GM12878 (cell line): ENCODE data around the gene KAT2B. TPM values are rescaled to one million over a fixed set of nuclear protein-coding genes. Genes with fewer than 3 reads are reported as not detected.

ENCODE experiments used
- ASH2L ChIP-seq: fragments of 300-600, 200-600 bp; sonication (generic); IDR thresholded peaks from 2 replicates; pipeline ENCODE4 v1.6.1; 2017; ENCODE audit warnings: low read depth, mild to moderate bottlenecking, borderline replicate concordance
- ATF7 ChIP-seq: fragments of 450-650 bp; IDR thresholded peaks from 2 replicates; pipeline ENCODE4 v1.6.1; 2016; ENCODE audit warnings: low read depth, mild to moderate bottlenecking
- BHLHE40 ChIP-seq, 2 experiments: fragments of 450-650 bp in 1 of 2; IDR thresholded peaks; 2 replicates each; pipeline ENCODE4 v1.6.1; 2011 to 2017; ENCODE audit warnings: low read depth in 2 of 2, borderline replicate concordance in 1 of 2, improper control_type of control experiment in 1 of 2, low read length in 1 of 2, mild to moderate bottlenecking in 1 of 2
- CEBPB ChIP-seq, 2 experiments: fragments of 150-350 bp in 1 of 2; IDR thresholded peaks; 2 replicates each; pipeline ENCODE4 v1.6.1; 2012 to 2014; ENCODE audit warnings: low read depth in 2 of 2, low read length in 2 of 2, borderline replicate concordance in 1 of 2, inconsistent platforms in 1 of 2
- CHD2 ChIP-seq: IDR thresholded peaks from 2 replicates; pipeline ENCODE4 v1.6.1; 2011; ENCODE audit warnings: low read depth, low read length, improper control_type of control experiment, borderline replicate concordance
- CREM ChIP-seq: IDR thresholded peaks from 2 replicates; pipeline ENCODE4 v1.6.1; 2014; ENCODE audit warnings: antibody characterized with exemption, low read depth
- DPF2 ChIP-seq: fragments of 450-650 bp; IDR thresholded peaks from 2 replicates; pipeline ENCODE4 v1.6.1; 2017; ENCODE audit warnings: mild to moderate bottlenecking
- EED ChIP-seq: sonication (generic); IDR thresholded peaks from 2 replicates; pipeline ENCODE4 v1.6.1; 2016; ENCODE audit warnings: antibody characterized with exemption, low read depth
- EP300 ChIP-seq, 2 experiments: fragments of 150-350 bp in 1 of 2; IDR thresholded peaks; 2 replicates each; pipeline ENCODE4 v1.6.1; 2011 to 2012; ENCODE audit warnings: low read depth in 2 of 2, low read length in 2 of 2, borderline replicate concordance in 1 of 2, improper control_type of control experiment in 1 of 2, inconsistent platforms in 1 of 2; ENCODE audit not compliant: control insufficient read depth in 1 of 2
- GABPA ChIP-seq: IDR thresholded peaks from 2 replicates; pipeline ENCODE4 v1.6.1; 2014; ENCODE audit warnings: antibody characterized with exemption, low read depth, mild to moderate bottlenecking, inconsistent platforms
- HDGF ChIP-seq: fragments of 450-650 bp; IDR thresholded peaks from 2 replicates; pipeline ENCODE4 v1.6.1; 2016; ENCODE audit warnings: antibody characterized with exemption
- IRF4 ChIP-seq: IDR thresholded peaks from 2 replicates; pipeline ENCODE4 v1.6.1; 2011; ENCODE audit warnings: low read depth, low read length
- JUNB ChIP-seq: IDR thresholded peaks from 2 replicates; pipeline ENCODE4 v1.6.1; 2016; ENCODE audit warnings: antibody characterized with exemption, mild to moderate bottlenecking
- MEF2B ChIP-seq: fragments of 450-650 bp; IDR thresholded peaks from 2 replicates; pipeline ENCODE4 v1.6.1; 2018; ENCODE audit warnings: mild to moderate bottlenecking, moderate library complexity; ENCODE audit not compliant: partially characterized antibody, poor library complexity, severe bottlenecking
- NBN ChIP-seq: fragments of 450-650 bp; IDR thresholded peaks from 2 replicates; pipeline ENCODE4 v1.6.1; 2016
- PAX8 ChIP-seq: fragments of 450-650 bp; IDR thresholded peaks from 2 replicates; pipeline ENCODE4 v1.6.1; 2017; ENCODE audit warnings: mild to moderate bottlenecking, moderate library complexity
- RAD51 ChIP-seq: fragments of 450-650 bp; IDR thresholded peaks from 2 replicates; pipeline ENCODE4 v1.6.1; 2016; ENCODE audit warnings: moderate library complexity, mild to moderate bottlenecking, inconsistent platforms
- SIX5 ChIP-seq: IDR thresholded peaks from 2 replicates; pipeline ENCODE4 v1.6.1; 2011; ENCODE audit warnings: mild to moderate bottlenecking, low read depth, low read length, moderate library complexity; ENCODE audit not compliant: severe bottlenecking
- SMAD1 ChIP-seq: fragments of 450-650 bp; IDR thresholded peaks from 2 replicates; pipeline ENCODE4 v1.6.1; 2018; ENCODE audit warnings: mild to moderate bottlenecking, low read depth; ENCODE audit not compliant: partially characterized antibody
- SMC3 ChIP-seq: IDR thresholded peaks from 2 replicates; pipeline ENCODE4 v1.6.1; 2011; ENCODE audit warnings: low read length, improper control_type of control experiment, borderline replicate concordance
- SP1 ChIP-seq: IDR thresholded peaks from one replicate; pipeline ENCODE4 v1.6.1; 2011; ENCODE audit warnings: low read depth, low read length
- STAT3 ChIP-seq: IDR thresholded peaks from 2 replicates; pipeline ENCODE4 v1.6.1; 2011; ENCODE audit warnings: low read depth, low read length, improper control_type of control experiment
- TCF12 ChIP-seq: IDR thresholded peaks from 2 replicates; pipeline ENCODE4 v1.6.1; 2011; ENCODE audit warnings: low read depth, mild to moderate bottlenecking, low read length
- YY1 ChIP-seq: IDR thresholded peaks from 2 replicates; pipeline ENCODE4 v1.6.1; 2011; ENCODE audit warnings: low read depth, mild to moderate bottlenecking, low read length
- ZSCAN29 ChIP-seq: fragments of 450-650 bp; IDR thresholded peaks from 2 replicates; pipeline ENCODE4 v1.6.1; 2017; ENCODE audit warnings: mild to moderate bottlenecking, moderate library complexity
- polyA plus RNA-seq, 11 experiments: library from polyadenylated mRNA; depleted of rRNA in 4 of 11; unstranded in 6 of 11; stranded (reverse) in 5 of 11; fragments of >200 nt; fragmentation: Nextera tagmentation in 4 of 11; fragmentation: Illumina TruSeq in 1 of 11; extraction: Ambion mirVana in 4 of 11; extraction: Trizol in 1 of 11; gene quantifications; 1 replicate in 1 of 11; 2 replicates in 10 of 11; pipeline versions ENCODE4 v1.2.1 to v1.2.3, GENCODE V29; 2011 to 2016; ENCODE audit warnings: inconsistent platforms in 2 of 11, missing spikeins in 2 of 11, low read depth in 1 of 11
- total RNA-seq, 4 experiments: library from RNA; depleted of rRNA in 3 of 4; stranded (reverse); fragments of >200 nt in 3 of 4; fragmentation: Illumina TruSeq in 1 of 4; extraction: Trizol in 1 of 4; gene quantifications; 2 replicates each; pipeline versions ENCODE4 v1.2.1 to v1.2.3, GENCODE V29; 2013 to 2021
- TF ChIP-seq, protein P1 (sequence below): fragments of 450-650 bp; IDR thresholded peaks from 2 replicates; pipeline ENCODE4 v1.6.1; 2017; ENCODE audit warnings: low read depth, mild to moderate bottlenecking, moderate library complexity
- TF ChIP-seq, protein P2 (sequence below): fragments of 150-350 bp; IDR thresholded peaks from 2 replicates; pipeline ENCODE4 v1.6.1; 2016; ENCODE audit warnings: low read depth, low read length

KAT2B gene
- total and polyA plus RNA-seq, 10 of the 15 experiments (the other 5 are each of a cell fraction or from before 2014, with no cell fraction given) = 2.9 to 15.2 (median 10.2) TPM

DNA sequence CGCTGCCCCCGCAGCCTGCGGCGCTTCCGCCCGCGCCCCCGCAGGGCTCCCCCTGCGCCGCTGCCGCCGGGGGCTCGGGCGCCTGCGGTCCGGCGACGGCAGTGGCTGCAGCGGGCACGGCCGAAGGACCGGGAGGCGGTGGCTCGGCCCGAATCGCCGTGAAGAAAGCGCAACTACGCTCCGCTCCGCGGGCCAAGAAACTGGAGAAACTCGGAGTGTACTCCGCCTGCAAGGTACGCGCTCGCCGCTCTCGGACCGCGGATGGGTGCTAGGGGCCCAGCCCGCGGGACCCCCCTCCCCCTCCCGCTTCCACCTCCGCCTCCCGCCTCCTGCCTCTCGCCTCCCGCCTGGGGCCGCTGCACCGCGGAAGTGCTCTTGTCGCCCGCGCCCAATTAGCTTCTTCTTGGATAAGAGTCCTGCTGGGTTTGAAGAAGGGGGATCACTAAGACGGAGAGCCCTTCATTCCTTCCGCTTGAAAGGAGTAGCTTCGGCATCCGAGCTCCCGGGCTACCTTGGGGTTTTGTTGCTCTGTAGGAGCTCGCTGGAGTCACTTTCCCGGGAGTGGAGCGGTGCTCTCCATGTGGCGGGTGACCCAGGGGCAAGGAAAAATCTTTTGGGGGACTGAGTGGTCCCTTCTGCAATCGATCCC, 426 bp downstream of the KAT2B start (continued):
- no peak for TF ChIP-seq EP300 (IDR thresholded peaks at IDR 0.05; ENCODE audit: borderline replicate concordance in 1 of 2, control insufficient read depth in 1 of 2, low read depth in 2 of 2, low read length in 2 of 2)
- TF ChIP-seq, protein P1, sequence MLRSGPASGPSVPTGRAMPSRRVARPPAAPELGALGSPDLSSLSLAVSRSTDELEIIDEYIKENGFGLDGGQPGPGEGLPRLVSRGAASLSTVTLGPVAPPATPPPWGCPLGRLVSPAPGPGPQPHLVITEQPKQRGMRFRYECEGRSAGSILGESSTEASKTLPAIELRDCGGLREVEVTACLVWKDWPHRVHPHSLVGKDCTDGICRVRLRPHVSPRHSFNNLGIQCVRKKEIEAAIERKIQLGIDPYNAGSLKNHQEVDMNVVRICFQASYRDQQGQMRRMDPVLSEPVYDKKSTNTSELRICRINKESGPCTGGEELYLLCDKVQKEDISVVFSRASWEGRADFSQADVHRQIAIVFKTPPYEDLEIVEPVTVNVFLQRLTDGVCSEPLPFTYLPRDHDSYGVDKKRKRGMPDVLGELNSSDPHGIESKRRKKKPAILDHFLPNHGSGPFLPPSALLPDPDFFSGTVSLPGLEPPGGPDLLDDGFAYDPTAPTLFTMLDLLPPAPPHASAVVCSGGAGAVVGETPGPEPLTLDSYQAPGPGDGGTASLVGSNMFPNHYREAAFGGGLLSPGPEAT = peak; percentile 25; the same call in 1 of the 2 replicates
- no peak; the same call in 1 of the 2 replicates for TF ChIP-seq EED
- TF ChIP-seq SP1 = no peak
- TF ChIP-seq ZSCAN29 = peak; percentile 82; the same call in 1 of the 2 replicates
- no peak for TF ChIP-seq NBN
- TF ChIP-seq SMAD1 = no peak
- TF ChIP-seq STAT3 = no peak
- TF ChIP-seq, protein P2, sequence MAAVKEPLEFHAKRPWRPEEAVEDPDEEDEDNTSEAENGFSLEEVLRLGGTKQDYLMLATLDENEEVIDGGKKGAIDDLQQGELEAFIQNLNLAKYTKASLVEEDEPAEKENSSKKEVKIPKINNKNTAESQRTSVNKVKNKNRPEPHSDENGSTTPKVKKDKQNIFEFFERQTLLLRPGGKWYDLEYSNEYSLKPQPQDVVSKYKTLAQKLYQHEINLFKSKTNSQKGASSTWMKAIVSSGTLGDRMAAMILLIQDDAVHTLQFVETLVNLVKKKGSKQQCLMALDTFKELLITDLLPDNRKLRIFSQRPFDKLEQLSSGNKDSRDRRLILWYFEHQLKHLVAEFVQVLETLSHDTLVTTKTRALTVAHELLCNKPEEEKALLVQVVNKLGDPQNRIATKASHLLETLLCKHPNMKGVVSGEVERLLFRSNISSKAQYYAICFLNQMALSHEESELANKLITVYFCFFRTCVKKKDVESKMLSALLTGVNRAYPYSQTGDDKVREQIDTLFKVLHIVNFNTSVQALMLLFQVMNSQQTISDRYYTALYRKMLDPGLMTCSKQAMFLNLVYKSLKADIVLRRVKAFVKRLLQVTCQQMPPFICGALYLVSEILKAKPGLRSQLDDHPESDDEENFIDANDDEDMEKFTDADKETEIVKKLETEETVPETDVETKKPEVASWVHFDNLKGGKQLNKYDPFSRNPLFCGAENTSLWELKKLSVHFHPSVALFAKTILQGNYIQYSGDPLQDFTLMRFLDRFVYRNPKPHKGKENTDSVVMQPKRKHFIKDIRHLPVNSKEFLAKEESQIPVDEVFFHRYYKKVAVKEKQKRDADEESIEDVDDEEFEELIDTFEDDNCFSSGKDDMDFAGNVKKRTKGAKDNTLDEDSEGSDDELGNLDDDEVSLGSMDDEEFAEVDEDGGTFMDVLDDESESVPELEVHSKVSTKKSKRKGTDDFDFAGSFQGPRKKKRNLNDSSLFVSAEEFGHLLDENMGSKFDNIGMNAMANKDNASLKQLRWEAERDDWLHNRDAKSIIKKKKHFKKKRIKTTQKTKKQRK = no peak
- TF ChIP-seq CREM = no peak; the same call in 1 of the 2 replicates
- TF ChIP-seq TCF12 = peak; percentile 10; the same call in 1 of the 2 replicates
- no peak for TF ChIP-seq YY1
- no peak for TF ChIP-seq MEF2B
- no peak for TF ChIP-seq IRF4
- TF ChIP-seq BHLHE40 (IDR thresholded peaks at IDR 0.05; ENCODE audit: borderline replicate concordance in 1 of 2, low read depth in 2 of 2, low read length in 1 of 2) = 0 out of 4 replicates have a peak, but pooled peaks of 1 of the 2 experiments have one; percentile 7
- no peak for TF ChIP-seq PAX8
- TF ChIP-seq GABPA = no peak
- TF ChIP-seq CHD2 = peak; percentile 50; the same call in 1 of the 2 replicates
- TF ChIP-seq CEBPB (IDR thresholded peaks at IDR 0.05; ENCODE audit: borderline replicate concordance in 1 of 2, low read depth in 2 of 2, low read length in 2 of 2) = no peak
- TF ChIP-seq SMC3 = no peak
- TF ChIP-seq HDGF = no peak
- TF ChIP-seq DPF2 = no peak
- no peak for TF ChIP-seq ATF7
- no peak for TF ChIP-seq RAD51
- no peak for TF ChIP-seq JUNB
- TF ChIP-seq ASH2L = no peak
- TF ChIP-seq SIX5 = no peak
